SK-N-MC (cell line): Measurements from ENCODE around the gene KCNH5.

Experiments used
- EZH2 ChIP-seq: fragments of 200-600 bp; sonication (generic); IDR thresholded peaks from one replicate; pipeline ENCODE4 v1.6.1; 2017; ENCODE audit warnings: antibody characterized with exemption
- FOXP2 ChIP-seq: optimal IDR thresholded peaks from 2 replicates; pipeline ENCODE3; 2011; ENCODE audit warnings: mild to moderate bottlenecking, moderate library complexity; ENCODE audit not compliant: insufficient read depth; ENCODE audit errors: extremely low read length, control extremely low read depth
- POLR2AphosphoS5 ChIP-seq: IDR thresholded peaks from 2 replicates; pipeline ENCODE4 v1.6.1; 2012; ENCODE audit warnings: mild to moderate bottlenecking, low read depth, low read length, borderline replicate concordance

GRCh38 chr14:62980693-62981092 is 64.6 kb downstream of the KCNH5 start:
- no peak for TF ChIP-seq POLR2AphosphoS5
- no peak for TF ChIP-seq EZH2
- TF ChIP-seq FOXP2 = no peak
